HG02973 (cell line): ENCODE measurements around the gene SYTL3.
"Not testable (repeated sequence)": the region's sequence is repeated elsewhere in the genome, so short reads cannot be mapped to it uniquely, and the experiment has no call there.

Source experiments
- ATAC-seq: cut with Tn5 transposase; IDR thresholded peaks from one replicate; pipeline ENCODE4 v1.9.1; 2021; ENCODE audit warnings: moderate library complexity; ENCODE audit not compliant: unreplicated experiment

SYTL3 gene

DNA sequence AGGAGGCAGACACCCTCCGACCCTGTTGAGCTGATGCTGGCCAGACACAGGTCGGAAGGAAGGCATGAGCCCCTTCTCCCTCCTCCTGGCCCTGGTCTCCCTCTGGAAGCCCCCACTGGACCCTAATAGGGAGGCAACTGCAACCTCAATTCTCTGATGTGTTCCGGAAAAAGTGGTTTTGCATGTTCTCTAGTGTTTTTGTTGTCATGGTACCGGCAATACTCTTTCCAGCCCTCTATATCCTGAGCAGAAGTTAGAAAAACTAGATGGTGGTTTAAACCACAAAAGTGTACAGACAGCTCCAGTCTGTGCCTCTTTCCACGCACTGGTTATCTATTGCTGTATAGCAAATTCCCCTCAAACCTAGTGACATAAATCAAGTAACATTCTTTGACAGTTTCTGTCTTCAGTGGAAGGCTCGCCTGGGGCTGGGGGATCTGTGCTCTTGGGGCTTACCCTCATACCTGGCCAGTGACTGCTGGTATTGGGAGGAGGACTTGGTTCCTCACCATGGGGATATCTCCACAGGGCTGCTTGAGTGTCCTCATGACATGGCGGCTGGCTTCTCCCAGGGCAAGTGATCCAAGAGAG lies 37.0 kb downstream of the SYTL3 start:
- peak; percentile 91 for ATAC-seq

DNA sequence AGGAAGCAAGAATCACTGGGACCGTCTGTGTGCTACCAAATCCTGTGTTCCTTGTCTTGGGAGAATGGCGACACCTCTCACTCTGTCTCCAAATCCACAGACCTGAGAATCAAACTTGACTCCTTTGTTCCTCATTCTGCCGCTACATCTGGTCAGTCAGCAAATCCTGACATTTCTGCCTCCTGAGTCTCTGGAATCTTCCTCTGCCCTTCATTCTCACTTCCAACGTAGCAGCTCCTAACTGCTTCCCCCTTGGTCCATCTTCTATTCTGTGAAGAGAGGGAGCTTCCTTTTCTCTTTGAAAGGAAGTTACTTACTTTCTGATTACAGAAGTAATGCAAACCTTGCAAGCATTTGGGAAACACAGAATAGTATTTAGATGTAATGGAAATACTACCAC lies 37.7 kb downstream of the SYTL3 start:
- ATAC-seq = no peak

DNA sequence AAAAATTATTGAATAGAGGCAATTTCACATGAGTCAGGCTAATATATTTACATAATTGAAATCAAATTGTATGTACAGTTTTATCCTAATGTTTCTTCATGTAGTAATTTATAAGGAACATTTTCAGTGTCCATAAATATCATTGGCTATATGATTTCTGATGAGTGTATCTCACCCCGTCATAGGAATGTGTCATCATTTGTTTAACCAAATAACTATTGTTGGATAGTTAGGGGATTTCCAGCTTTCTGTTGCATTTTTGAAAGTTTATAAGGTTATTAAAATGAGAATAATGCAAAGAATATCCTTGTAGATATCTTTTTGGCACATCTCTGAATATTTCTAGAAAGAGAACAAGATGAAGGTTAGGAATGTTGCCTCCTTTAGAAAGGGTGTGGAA lies 39.0 kb downstream of the SYTL3 start:
- no peak for ATAC-seq

DNA sequence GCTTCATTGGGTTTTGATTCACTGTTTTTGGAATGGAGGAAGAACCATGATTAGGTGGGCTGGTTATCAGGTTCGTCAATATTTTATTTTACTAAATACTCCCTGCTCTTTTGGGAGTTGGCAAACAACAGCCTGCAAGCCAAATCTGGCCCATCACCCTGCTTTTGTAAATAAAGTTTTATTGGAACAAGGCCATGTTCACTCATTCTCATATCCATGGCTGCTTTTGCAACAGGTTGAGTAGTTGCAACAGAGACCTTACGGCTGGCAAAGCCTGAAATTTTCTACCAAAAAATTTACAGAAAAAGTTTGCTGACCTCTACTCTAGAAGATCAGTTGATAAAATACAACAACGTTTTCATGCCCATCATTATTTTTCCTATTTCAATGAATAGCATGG lies 45.1 kb downstream of the SYTL3 start:
- no peak for ATAC-seq

DNA sequence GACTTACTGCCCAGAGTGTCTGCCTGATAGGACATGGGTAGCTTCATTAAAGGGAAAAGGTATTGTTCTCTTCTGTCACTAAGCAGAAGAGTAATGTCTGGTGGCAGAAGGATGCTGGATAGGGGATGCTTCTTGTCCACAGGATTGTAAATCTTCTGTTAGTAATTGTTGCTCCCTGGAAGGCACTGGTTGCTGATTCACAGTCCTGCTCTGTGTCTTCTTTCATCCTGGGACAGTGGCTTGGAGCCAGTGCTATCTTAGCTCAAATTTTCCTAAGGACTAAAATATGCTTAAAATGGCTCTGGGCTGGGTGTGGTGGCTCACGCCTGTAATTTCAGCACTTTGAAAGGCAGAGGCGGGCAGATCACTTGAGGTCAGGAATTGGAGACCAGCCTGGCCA lies 48.0 kb downstream of the SYTL3 start:
- no peak for ATAC-seq

DNA sequence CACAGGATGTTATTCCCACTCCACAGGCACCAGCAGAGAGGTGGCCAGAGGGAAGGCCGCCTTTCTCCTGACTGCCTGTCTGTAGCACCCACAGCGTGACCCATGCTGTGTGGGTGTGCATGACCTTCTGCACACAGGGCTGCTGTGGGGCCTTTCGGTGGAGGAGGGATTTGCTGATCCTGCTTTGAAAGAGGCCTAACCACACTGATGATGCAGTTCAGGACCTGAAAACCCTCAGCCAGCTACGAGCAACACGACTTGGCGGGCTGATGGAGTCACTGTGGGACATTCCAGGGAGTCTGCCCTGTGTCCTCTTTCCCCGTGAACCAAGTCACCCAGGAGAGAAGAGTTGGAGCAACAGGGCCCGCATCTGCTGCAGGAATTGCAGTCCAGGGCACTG lies 49.1 kb downstream of the SYTL3 start:
- ATAC-seq = no peak

DNA sequence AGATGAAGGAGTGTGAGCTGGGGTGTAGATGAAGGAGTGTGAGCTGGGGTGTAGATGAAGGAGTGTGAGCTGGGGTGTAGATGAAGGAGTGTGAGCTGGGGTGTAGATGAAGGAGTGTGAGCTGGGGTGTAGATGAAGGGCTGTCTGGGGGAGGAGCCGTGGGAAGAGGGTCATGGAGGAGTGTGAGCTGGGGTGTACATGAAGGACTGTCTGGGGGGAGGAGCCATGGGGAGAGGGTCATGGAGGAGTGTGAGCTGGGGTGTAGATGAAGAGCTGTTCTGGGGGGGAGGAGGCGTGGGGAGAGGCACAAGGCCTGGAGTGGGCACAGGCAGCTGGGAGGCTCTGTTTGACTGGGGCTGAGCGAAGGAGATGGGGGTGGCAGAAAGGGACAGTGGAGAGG lies 51.4 kb downstream of the SYTL3 start:
- not testable (repeated sequence) for ATAC-seq

DNA sequence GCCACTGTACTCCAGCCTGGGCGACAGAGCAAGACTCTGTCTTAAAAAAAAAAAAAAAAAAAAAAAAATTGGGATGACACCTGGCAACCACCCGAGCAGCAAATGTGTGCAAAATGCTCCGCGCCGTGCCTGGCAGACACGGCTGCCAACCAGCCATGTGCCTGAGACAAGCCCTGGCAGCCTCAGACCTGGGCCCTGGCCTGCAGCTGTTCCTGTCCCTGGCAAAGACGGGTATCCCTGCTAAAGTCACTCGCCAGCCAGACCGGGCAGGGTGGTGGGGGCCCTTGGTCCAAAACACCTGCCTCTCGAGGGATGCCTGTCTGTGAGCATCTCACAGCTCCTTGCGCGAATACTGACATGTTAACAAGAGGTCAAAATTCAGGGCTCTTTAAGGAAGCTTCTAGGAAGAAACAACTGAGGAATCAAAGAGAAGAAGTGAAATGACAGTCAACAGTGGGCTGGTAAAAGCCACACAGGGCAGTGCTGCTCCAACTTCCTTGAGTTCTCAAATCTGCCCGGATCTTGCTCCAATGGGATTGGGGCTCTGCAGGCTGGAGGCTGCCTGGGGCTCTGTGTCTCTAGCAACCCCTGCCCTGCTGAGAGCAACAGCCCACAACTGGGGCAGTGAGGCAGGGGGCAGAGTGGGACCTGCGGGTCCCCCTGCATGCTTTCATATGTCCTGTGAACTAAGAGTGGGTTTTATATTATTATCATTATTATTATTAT lies 53.4 kb downstream of the SYTL3 start:
- ATAC-seq = no peak

DNA sequence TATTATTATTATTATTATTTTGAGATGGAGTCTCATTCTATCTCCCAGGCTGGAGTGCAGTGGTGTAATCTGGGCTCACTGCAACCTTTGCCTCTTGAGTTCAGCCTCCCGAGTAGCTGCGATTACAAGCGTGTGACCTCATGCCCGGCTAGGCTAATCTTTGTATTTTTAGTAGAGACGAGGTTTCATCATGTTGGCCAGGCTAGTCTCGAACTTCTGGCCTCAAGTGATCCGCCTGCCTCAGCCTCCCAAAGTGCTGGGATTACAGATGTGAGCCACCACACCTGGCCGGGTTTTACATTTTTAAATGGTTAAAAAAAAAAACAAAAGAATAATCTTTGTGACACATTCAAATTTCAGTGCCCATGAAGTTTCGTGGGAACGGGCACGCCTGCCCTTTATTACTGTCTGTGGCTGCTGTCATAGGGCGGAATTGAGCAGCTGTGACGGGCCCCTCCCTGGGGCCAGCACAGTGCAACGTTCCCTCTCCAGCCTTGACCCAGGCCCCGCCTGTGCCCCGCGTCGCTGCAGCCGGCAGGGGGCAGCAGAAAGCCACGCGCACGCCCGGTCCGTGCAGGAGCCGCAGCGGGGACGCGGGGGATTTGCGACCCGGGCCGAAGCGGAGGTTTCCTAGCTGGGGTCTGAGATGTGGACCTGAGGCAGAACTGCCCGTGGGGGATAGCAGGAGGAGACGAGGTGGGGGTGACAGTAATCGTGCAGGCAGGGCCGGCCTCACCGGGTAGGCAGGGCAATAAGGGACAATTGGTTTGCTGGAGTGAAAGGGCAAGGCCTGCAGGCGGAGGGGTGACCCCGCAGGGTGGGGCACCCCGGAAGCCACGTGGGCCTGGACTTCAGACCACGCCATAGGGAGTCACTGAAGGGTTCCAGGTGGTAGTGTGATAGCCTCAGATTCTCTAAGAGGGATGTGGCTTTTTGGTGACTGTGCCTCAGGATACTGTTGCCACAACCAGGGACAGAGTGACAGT lies 54.3 kb downstream of the SYTL3 start:
- ATAC-seq = peak; percentile 97

DNA sequence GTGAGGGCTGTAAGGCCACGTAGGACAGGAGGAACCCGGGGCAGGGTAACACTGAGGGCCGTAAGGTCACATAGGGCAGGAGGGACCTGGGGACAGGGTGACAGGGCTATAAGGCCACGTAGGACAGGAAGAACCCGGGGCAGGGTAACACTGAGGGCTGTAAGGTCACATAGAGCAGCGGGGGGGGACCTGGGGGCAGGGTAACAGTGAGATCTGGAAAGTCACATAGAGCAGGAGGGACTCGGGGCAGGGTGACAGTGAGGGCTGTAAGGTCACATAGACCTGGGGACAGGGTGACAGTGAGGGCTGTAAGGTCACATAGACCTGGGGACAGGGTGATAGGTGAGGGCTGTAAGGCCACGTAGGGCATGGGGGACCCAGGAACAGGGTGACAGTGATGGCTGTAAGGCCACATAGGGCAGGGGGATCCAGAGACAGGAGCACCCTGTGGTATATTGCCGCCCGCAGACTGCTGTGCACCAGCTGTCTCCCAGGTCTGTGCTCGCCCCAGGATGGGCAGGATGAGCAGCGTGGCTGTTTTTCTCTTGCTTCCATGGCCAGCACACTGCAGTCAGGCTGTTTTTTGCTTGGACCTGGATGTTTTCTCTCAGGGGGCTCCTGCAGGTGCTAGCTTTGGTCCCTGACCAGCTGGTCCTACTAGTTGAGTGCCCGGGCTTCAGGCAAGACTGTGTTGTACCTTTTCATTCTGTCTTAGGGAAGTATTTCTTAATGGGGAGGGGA lies 55.7 kb downstream of the SYTL3 start:
- ATAC-seq = no peak

DNA sequence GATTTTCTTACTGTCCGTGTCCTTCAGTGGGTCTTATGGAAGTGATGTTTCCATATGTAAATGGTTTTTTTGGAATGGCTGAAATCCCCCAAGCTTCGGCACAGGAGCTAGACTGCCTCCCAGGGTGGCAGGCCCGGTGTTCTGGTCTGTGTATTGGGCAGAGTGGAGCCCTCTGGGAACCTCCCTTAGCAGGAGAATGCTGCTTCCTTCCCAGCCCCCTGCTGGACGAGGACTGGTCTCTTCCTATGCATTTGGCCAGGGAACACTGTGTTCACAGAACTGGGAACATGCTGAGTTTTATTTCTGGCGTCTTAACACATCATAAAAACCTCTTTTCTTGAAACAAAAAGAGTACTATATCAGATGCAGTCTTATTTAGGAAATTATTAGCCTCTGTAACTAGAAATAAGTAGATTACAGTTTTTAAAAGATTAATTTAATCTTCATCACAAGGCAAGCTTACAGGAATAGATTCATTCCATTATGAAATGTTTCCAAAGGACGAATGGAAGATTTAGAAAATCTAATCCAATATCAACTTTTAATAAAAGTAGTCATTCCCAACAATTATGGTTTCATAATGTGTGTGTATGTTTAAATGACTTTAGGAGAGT lies 56.6 kb downstream of the SYTL3 start:
- ATAC-seq = no peak

DNA sequence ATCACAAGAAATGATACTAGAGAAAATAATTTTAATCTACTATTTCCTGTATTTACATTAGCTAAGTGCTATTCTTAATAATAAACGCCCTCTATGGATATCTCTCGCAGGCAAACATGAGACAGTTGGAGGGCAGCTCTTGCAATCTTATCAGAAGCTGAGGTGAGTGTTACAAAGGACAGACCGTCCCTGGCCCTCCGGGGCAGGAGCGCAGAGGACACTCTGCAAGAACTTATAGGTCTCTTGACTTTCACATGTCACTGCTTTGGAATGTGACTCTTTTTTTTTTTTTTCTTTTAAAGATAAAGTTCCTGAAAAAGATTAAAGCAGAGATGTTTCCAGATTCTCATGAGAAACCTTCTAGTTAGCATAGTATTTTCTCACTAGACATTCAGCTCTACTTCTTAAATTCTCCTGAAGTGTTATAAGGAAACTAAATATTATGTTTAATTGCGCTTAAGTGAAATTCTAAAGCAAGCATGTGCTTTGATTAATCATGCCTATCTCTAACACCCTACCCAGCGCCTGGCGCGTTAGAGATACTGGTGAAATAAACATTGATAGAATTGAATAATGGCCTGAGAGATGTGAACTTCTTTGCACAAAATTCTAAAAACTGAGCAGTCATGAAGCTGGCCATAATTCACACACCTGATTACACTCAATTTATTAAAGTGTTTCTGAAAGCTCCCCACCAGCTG lies 57.4 kb downstream of the SYTL3 start:
- ATAC-seq = no peak

DNA sequence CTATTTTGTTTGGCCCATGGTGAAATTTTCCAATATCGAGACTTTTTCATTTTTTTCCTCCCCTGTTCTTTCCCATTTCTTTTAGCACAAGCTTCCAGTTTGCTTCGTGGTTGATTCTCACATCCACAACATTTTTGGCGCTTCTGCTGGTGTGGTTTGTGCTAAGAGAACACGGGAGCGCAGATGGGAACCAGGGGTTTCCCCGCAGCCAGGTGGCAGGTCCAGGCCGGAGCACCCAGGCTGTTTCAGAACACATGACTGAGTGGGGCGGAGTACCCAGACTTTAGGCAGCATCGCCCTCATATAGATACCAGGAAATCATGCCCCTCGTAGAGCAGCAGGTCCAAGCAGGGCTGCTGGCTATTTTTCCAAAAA lies 58.0 kb downstream of the SYTL3 start:
- ATAC-seq = no peak

DNA sequence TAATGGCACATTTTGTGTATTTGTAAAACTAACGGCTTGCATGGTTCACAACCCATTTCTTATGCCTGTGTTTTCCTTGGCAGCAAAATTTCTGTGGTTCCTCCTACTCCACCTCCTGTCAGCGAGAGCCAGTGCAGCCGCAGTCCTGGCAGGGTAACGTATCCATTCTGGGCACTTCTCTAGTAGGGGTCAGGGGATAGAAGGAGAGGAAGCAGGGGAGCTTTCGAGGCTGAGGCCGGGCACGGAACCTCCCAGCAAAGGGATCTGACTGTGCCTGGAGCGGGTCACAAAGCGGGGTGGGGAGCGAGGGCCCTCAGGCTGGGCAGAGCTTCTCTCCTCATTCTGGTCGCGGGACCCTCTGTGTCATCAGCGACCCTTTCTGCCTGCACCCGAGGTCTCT lies 58.4 kb downstream of the SYTL3 start:
- ATAC-seq = no peak

DNA sequence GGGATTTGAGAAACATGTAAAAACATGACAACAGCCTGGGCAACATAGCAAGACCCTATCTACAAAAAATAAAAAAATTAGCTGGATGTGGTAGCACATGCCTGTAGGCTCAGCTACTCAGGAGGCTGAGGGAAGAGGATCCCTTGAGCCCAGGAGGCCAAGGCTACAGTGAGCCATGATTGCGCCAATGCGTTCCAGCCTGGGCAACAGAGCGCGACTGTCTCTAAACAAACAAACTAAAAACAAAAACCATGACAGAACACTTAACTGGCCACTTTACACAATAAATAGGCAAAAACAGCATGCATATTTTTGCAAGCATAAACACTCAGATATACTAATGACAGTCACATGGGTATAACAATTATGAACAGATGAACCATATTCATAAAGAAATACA lies 60.0 kb downstream of the SYTL3 start:
- ATAC-seq = no peak

DNA sequence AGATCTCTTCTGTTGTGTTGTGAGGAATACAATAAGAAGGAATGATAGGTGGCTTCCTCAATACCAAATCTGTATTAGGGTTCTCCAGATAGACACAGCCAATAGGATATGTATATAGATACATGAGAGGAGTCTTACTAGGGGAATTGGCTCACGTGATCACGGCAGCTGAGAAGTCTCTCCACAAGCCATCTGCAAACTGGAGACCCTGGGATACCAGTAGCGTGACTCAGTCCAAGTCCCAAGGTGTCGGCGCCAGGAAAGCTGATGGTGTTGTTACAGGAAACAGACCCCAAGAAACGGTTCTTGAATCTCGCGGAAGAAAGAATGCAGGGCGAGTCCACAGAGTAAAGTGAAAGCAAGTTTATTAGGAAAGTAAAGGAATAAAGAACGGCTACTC lies 61.4 kb downstream of the SYTL3 start:
- ATAC-seq = no peak

DNA sequence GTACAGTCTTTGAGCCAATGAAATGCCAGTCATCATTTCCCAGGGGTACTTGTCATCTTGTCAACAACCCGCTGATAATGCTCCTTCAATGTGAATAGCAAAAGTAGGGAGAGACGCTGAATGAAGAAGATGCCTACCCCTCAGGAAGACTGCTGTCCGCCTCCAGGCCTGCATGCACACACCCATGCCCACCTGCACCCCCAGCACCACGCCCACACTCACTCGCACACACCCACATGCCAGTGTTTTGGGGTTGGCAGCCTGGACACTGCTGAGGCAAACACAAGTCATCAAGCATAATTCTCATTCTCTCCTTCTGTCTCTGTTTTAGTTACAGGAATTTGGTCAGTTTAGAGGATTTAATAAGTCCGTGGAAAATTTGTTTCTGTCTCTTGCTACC lies 63.6 kb downstream of the SYTL3 start:
- no peak for ATAC-seq

DNA sequence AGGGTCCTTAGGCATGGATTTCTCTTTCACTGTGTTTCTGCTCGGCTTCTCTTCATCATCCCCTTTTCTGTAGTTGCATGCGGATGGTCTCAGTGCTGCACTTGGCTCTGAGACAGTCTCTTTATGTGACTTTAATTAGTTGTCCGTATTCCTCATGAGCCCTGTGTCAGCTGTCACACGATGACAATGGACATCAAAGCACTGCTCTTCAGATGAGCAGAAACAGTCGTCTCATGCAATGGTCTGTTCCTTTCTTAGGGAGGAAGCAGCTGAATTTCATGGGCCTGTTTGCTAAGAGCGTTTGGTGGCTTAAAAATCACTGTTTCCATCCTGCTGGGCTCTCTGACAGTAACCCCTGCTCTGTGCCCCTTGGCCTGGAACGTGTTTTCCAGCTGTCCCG lies 64.9 kb downstream of the SYTL3 start:
- no peak for ATAC-seq

DNA sequence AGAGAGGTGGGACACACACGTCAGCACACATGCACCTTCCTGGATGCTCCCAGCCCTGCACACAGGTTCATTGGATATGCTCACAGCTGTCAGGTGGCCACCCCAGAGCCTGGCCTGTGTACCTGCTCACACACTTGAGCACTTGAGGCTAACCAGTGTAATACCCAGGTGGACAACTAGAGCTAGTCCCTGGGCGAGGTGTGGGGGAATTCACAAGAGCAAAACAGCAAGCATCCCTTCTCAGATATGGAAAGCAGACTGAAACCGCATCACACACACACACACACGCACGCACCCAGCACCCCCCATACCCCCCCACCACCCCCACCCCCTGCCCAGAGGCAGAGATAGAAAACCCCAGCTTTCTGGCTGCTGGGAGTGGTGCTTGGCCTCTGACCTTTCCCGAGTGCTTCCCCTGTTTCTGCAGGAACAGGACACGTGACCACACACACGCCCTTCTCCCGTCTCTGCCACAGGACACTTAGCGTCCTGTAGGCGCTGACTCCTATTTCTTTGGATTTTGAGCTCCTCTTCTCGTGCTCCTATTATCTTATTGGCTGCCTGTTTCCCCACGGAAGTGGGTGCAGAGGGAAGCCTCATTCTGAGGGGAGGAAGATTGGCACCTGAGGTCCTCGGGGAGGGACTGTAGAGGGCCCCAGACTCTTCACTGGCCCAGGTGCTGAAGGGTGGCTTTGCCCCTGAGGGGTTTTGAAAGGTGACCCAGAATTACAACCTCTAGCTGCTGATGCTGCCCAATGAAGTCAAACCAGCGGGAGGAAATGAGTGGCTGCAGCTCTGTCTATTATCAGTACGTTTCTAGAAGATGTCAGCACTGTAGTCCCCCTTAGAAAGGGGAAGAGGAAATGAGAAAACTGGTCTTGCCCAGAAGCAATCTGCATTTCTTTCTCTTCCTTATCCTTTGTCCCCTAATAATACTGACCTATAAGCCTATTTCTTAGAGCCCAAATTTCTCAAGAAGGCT lies 65.8 kb downstream of the SYTL3 start:
- peak; percentile 60 for ATAC-seq
